GM23248 (cell line): ENCODE results near the gene MTHFR.

Experiments
- EZH2 ChIP-seq: fragments of 200-600 bp; sonication (generic); IDR thresholded peaks from 2 replicates; pipeline ENCODE4 v1.6.1; 2018; ENCODE audit warnings: antibody characterized with exemption, mild to moderate bottlenecking; ENCODE audit not compliant: insufficient read depth, poor library complexity, severe bottlenecking
- EZH2phosphoT487 ChIP-seq: fragments of 200-600 bp; sonication (generic); IDR thresholded peaks from 2 replicates; pipeline ENCODE4 v1.6.1; 2018; ENCODE audit warnings: antibody characterized with exemption, moderate library complexity, mild to moderate bottlenecking, low read depth; ENCODE audit not compliant: insufficient read depth

- no peak for TF ChIP-seq EZH2
- TF ChIP-seq EZH2phosphoT487, result no peak
Observed at GRCh38 chr1:11842154-11843041, 36.6 kb upstream of the MTHFR start.
